Measurements from ENCODE around the gene SUGCT.

The SUGCT gene

GRCh38 chr7:40824461-40824860 is 689.7 kb downstream of the SUGCT start:
- no peak for TF ChIP-seq CTCF (IDR thresholded peaks at IDR 0.05; ENCODE audit: low read depth, low read length)
- TF ChIP-seq MAX (IDR thresholded peaks at IDR 0.05; ENCODE audit: low read depth, low read length), result no peak
- TF ChIP-seq MYC (IDR thresholded peaks at IDR 0.05; ENCODE audit: low read depth, low read length), result no peak
- TF ChIP-seq POLR2A (IDR thresholded peaks at IDR 0.05; ENCODE audit: extremely low read depth, insufficient read length), result no peak
- DNase-seq (ENCODE audit: low read depth), result no peak
- no peak overlapping the region for H3K4me3 ChIP-seq (ENCODE audit: low read depth, low read length)

- no peak overlapping the region for H3K4me3 ChIP-seq (ENCODE audit: low read depth, low read length)
- DNase-seq (ENCODE audit: low read depth), result no peak
- TF ChIP-seq MYC (IDR thresholded peaks at IDR 0.05; ENCODE audit: low read depth, low read length), result no peak
- TF ChIP-seq POLR2A (IDR thresholded peaks at IDR 0.05; ENCODE audit: extremely low read depth, insufficient read length), result no peak
- TF ChIP-seq MAX (IDR thresholded peaks at IDR 0.05; ENCODE audit: low read depth, low read length), result no peak
- TF ChIP-seq CTCF (IDR thresholded peaks at IDR 0.05; ENCODE audit: low read depth, low read length), result no peak
Measured at GRCh38 chr7:40826411-40827221, 691.8 kb downstream of the SUGCT start.

GRCh38 chr7:40827222-40828085 is 692.6 kb downstream of the SUGCT start:
- TF ChIP-seq MYC (IDR thresholded peaks at IDR 0.05; ENCODE audit: low read depth, low read length) (no peak), MAX (IDR thresholded peaks at IDR 0.05; ENCODE audit: low read depth, low read length) (no peak), POLR2A (IDR thresholded peaks at IDR 0.05; ENCODE audit: extremely low read depth, insufficient read length) (no peak), CTCF (IDR thresholded peaks at IDR 0.05; ENCODE audit: low read depth, low read length) (no peak)
- H3K4me3 ChIP-seq (ENCODE audit: low read depth, low read length), result no peak overlapping the region
- peak; percentile 13 for DNase-seq (ENCODE audit: low read depth)

- H3K4me3 ChIP-seq (ENCODE audit: low read depth, low read length), result no peak overlapping the region
- TF ChIP-seq MAX (IDR thresholded peaks at IDR 0.05; ENCODE audit: low read depth, low read length) (no peak), POLR2A (IDR thresholded peaks at IDR 0.05; ENCODE audit: extremely low read depth, insufficient read length) (no peak), CTCF (IDR thresholded peaks at IDR 0.05; ENCODE audit: low read depth, low read length) (no peak), MYC (IDR thresholded peaks at IDR 0.05; ENCODE audit: low read depth, low read length) (no peak)
- DNase-seq (ENCODE audit: low read depth), result no peak
Measured at GRCh38 chr7:40828686-40829600, 694.1 kb downstream of the SUGCT start.

GRCh38 chr7:40833191-40833887 is 698.5 kb downstream of the SUGCT start:
- TF ChIP-seq MAX (IDR thresholded peaks at IDR 0.05; ENCODE audit: low read depth, low read length), result no peak
- no peak for TF ChIP-seq POLR2A (IDR thresholded peaks at IDR 0.05; ENCODE audit: extremely low read depth, insufficient read length)
- no peak for TF ChIP-seq MYC (IDR thresholded peaks at IDR 0.05; ENCODE audit: low read depth, low read length)
- TF ChIP-seq CTCF (IDR thresholded peaks at IDR 0.05; ENCODE audit: low read depth, low read length), result no peak
- no peak for DNase-seq (ENCODE audit: low read depth)
- H3K4me3 ChIP-seq (ENCODE audit: low read depth, low read length), result no peak overlapping the region
